ACHN (cell line): ENCODE measurements around the gene CPEB4.

Experiments used
- DNase-seq: peaks from one replicate; pipeline ENCODE4 v3.0.0-alpha.2; 2015
- in situ Hi-C: cut with HindIII; loops from 2 replicates; pipeline ENCODE4 v1.10.0; 2017; ENCODE audit warnings: low sequenced_read_pairs, low pct_ligation_motif_present, low pct_unique_long_range_greater_than_20kb

Gene CPEB4

DNA sequence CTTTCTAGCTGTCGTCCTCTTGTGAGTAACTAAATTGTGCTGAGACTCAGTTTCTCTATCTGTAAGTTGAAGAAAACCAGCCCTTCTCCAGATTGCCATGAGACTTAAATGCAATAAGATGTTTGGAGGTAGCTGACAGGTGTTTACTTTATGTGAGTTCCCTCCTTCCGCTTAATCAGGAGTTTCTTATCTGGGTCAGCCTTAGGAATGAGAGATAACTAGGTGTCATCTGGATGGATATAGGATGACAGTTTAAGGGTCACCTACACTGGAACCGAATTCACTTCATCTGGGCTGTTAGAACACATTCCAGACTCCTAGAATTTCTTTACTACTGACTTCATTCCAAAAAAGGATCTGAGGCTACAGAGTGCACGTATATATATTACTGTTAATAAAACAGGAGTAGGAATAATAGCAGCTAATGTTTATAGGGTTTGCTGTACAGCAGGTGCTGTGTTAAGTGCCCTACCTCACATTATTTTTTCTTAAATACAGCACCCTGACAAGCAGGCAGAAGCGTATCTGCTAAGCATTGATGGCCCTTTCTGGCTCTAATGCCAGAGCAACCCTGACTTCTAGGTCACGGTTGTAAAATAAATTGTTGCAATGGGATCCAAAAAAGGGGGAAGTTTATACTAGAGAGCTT is 30.0 kb upstream of the CPEB4 start:
- in situ Hi-C loops = no loop called here
- DNase-seq = no peak

DNA sequence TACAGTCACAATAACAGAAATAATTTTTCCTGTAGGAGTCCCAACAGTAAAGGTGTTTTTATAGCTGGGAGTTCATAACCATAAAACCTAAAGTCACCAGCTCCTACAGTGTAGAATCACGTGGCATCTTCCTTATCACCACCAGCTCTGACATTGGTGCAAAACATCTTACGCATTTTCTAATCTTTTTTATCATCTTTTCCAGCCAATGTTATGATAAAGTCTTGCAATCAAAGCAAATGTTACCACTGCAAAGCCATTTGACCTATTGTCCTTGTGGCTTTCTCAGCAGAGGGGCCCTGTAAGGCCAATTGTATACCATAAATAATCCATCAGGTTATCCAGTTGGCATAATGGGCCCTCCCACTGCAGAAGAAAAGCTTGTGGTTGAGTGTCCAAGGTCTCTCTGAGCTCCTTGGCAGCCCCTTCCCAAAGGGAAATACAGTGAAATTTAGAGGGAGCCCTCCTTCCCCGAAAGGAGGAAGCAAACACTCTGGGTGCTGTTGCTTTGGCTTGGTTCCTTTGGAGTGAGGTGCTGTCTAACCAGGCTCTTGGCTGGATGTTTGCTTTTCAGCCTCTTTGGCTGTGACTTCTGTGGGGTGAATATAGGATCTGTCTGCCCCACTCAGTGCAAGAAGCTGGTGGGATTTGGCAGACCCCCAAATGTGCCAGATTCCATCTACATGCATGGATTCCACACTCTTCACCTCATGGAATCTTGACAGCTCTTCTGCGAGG is 29.3 kb upstream of the CPEB4 start:
- in situ Hi-C loops = no loop called here
- no peak for DNase-seq

DNA sequence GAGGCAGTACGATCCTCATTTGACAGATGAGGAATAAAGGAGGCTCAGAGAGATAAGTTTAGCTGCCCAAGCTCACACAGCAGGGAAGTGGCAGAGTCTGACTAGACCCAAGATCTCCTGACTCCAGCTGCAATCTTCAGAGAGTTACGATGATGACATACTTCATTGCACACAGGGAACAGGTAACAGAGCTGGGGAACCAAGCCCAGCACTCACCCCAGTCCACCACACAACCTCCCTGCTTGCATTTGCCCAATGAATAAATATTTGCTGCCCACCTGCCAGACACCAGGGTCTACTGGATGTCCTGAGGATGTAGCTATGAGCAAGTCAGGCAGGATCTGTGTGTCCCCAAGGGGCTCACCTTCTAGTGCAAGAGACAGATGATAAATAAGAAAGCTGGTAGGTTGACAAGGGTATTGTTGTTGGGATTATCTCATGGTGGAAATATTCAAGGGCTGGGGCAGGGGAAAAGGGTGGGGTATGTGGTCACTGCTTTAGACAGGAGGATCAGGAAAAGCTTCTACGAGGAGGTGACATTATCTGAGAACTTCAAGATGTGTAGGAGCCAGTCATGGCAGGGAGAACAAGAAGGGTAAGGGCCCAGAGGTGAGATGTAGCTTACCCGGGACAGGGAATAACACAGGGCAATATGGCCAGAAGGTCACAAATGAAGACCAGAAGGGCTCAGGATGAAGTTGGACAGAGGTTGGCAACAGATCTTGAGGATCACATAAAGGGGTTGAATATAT is 28.6 kb upstream of the CPEB4 start:
- in situ Hi-C loops = no loop called here
- no peak for DNase-seq

DNA sequence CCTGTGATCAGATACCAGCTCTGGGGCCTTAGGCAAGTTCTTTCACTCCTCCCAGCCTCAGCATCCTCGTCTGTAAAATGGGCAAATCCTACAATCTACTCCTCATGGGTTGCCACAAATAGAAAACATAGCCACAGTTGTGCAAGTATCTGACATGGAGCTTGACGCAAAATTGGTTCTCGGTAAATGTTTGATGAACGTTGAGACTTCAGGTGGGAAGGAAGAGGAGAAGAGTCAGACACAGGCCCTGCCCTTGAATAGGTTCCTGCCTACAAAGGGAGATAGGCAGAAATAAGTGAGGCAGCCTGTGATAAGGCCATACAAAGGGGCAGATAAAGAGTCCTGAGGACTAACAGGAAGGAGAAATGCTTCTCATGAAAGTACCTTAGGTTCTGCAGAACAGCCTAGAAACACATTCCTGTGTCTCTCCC is 26.1 kb upstream of the CPEB4 start:
- in situ Hi-C loops = no loop called here
- DNase-seq = no peak

DNA sequence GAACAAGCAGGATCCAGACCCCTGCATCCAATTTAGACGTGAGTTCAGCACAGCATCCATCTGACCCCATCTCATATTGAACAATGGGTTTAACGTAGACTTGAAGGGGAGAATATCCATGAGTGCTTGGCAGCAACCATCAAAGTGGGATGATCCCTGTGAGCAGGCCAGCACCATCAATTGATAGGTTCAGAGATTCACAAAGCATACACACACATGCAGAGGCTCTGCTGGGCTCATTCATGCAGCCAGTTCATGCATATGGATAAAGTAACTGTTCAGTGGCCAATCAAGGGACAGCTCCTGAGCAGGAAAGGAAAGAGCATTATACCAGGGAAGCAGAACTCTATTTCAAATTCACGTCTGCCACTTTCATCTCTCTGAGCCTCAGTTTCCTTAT is 24.8 kb upstream of the CPEB4 start:
- DNase-seq = no peak
- in situ Hi-C loops = no loop called here

DNA sequence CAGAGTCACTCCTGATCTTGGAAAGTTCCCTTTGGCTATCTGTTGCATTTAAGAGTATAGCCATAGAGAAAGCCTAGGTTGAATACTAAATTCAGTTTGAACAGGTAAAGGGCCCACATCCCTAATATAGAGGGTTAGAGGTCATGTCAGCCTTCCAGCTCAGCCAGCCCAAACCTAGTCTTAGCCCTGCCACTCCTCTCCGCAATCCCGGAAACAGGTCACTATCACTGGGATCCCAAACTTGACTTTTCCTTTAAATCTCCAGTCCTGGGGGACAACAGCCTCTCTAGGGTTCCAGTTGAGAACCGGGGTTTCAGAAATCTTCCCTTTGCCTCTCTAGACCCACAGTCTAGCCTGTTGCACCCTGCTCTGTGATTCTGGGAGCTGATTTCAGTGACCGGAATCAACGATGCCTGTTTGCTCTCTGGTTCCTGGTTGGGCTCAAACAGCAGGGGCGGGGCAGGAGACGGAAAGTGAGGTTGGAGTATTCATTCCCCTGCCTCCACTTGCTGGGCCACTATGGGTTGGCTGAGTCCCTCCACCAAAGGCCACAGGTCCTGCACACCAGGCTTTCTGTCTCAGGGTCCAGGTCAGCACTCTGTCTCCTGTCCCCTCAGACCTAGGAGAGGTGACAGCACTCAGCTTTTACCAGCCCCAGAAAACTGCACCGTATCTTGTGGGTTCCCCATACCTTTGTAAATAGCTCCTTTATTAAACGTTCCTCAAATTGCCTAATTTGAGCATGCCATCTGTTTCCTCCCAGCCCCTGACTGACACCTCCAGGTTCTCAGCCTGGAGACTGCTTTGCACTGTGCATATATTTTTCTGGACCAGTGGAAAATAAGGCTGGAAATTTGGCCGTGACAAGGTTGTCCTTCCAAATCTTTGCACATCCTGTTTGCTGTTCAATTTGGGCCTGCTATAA is 23.8 kb upstream of the CPEB4 start:
- in situ Hi-C loops = no loop called here
- no peak for DNase-seq

DNA sequence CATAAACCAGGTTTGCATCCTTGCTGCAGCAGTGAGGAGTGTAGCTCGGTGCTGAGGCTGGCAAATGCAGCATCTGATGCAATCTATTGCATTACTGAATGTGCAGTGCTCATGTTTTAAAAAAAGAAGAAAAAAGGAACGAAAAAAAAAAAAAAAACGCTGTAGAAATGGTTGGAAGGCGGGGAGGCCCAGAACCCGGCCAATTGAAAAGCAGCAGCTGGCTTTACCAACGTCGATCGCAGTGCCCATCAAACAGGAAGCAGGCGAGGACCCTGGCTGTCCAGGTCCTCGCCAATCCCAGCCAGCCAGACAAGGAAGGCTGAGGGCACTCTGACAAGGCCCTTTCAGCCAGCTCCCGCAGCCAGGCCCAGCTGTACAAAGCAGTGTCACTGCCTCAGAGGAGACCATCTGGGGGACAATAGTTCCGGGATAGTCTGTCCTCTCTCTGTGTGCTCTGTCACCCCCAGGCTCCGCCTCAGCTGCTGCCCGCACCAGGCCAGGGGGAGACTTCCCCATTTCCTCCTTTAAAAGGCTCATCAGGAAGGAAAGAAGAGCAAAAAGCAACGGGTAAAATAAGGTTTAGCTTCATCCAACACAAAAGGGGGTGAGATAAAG is 21.8 kb upstream of the CPEB4 start:
- no peak for DNase-seq

DNA sequence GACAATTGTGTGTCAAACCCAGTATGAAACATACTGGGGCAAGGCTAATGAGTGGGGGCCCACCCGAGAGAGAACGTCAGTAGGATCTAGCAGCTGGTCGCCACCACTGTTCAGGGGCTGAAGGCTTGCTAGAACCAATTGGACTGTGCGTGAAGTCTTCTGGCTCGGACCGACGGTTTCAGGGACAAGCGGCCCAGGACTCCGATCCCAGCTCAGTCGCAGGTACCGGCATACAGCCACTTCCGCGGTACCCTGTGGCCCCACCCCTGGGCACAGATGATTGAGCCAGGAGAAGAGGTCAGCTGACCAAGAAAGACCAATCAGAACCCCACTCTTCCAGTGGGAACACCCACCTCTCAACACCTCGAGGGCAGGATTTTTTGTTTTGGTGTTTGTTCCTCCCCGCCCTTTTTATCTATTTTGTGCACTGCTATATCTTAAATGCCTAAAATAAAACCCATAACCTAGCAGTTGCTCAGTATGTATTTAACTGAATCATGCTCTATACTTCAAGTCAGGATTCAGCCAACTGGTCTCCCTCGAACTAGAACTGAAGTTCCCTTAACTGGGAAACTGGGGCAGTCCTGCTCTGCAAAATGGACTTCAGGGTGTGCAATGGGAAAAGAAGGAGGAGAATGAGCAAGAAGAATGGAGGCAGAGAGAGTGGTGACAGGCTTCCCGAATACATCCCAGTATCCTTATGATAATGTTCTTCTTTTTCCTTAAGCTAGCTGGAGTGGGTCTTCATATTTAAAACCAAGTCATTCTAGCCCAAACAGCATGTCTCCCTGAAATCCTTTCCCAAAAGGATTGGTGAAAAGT is 21.1 kb upstream of the CPEB4 start:
- no peak for DNase-seq

More for the DNA sequence above, 21.8 kb upstream of the CPEB4 start:
- in situ Hi-C loops = no loop called here

DNA sequence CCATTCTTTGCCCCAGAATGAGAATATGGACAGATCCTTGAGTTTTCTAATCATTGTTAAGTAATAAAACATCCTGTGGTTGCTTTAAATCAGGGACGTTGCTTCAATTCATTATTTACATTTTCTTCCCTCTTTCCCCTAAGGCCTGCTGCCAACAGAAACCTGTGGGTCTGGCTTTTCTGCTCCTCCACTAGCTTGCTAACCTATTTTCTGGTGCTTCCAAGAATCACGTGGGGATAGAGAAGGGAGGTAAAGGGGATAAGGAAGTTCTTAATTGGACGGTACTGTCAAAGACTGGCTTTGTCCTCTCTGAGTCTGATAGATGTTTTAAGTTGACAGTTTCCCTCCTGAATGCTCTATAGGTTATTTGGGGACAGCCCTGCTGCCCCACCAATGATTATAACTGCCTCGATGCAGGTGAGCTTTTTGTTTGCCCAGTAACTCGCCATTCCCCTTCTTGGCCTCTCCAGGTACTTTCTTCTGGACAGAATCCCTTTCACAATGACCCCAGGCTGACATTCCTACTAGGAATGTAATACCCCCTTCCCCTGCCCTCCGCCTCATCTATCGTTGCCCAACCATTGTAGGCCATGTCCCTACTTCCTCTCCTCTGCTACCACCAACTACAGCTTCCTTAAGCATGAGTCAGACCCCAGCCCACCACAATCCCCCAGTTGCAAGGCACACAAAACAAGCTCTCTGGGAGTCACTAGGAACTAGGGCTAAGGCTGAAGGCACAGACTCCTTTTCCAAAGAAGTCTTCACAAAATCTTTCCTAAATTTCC is 19.9 kb upstream of the CPEB4 start:
- in situ Hi-C loops = no loop called here
- no peak for DNase-seq

More for the DNA sequence above, 21.1 kb upstream of the CPEB4 start:
- in situ Hi-C loops = no loop called here

DNA sequence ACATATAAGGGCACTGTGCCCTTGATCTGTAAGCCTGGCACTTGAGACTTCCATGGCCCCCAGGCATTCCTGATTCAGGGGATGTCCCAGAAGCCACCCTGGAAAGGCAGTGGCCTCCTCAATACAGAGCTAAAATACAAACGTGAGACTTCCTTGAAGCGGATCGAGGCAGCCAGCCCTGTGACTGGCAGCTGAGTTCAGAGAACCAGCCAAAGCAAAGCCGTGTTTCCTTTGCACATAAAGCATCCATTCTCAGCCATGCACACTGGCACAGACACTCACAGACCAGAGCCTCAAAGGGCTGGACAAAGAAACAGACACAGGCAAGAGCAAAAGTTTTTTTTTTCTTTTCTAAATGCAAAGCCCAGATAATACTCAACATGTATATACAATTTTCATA is 18.8 kb upstream of the CPEB4 start:
- DNase-seq = no peak
- in situ Hi-C loops = no loop called here

DNA sequence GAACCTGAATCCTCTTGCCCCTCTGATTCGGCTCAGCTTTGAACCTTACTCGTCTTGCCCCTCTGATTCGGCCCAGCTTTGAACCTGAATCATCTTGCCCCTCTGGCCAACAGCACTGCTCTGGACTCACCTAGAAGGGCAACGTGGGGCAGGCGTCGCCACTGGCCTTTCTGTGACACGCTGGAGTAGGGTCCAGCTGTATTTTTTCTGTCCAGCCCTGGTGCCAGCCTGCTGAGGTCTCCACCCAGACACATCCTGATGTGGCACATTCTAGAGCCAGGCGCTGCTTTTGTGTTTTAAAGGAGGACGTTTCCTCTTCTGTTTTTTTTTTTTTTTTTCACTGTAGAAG is 15.2 kb upstream of the CPEB4 start:
- in situ Hi-C loops = no loop called here
- no peak for DNase-seq

DNA sequence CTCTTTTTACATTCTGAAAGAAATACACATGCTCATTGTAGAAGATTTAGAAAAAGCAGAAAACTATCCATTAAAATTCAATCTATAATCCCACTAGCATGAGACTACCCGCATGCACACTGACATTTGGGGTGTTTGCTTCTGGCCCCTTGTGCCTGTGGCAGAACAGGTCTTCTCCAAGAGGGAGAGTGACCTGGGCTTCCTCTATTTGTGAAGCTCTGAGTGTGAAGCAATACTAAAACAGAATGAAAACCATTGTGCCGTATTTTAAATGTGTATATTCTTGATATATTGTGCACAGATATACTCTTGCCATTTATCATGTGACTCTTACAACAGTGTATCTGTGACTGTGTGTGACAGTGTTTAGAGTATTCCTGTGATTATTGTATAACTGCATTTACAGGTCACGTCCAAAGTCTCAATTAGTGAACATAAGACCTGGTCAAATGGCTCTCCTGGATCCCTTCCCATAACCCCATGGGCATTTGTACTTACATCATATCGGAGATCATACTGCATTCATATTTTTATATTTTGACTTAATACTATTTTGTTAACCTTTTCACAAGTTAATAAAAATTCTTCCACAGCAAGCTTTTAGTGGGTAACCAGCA is 14.7 kb upstream of the CPEB4 start:
- DNase-seq = no peak
- in situ Hi-C loops = no loop called here

DNA sequence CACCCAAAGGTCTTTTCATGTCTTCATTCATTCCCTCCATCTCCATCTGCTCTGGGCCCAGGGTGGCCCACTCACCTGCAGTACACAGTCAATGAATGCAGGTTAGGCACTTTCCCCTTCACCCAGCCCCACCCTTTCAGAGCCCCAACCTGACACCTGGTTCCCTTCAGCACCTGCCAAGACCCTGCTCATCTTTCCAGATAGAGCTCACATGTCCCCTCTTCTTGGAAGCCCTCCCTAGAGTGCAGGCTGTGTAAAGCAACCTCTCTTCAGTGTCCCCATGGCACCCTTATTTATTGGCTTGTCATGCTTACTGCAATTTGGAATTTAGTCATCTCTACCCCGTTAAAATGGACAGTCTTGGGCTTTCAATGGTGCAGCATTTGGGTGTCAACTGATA is 13.0 kb upstream of the CPEB4 start:
- no peak for DNase-seq
- in situ Hi-C loops = no loop called here

DNA sequence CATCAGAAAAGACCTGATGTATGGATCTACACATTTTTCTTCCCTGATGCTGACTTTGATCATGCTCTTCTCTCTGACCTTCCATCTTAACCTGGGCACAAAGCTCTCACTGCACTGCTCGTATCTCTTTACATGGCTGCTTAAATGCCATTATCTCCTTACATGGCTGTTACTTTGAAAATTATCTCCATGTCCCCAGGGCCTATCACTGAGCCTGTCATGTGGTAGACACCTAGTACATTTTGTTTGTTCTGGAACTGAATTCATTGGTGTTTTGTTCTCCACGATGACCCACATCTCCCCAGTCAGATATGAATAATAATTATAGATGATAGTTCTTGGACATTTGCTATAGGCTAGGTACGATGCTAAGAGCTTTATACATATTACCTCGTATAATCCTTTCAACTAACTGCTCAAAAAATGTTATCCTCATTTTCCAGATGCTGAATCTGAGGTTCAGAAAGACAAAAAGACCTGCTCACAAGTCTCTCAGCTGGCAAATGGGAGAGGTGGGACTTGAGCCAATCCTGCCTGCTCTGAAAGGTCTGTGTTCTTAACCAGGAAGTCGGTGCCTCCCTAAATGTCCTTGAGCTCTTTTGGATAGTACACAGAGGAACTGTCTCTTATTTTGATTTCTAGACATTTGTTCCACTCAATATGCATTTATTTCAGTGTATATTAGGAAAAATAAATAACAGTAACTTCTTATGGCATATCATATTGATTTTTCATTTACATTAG is 9.8 kb upstream of the CPEB4 start:
- in situ Hi-C loops = no loop called here
- DNase-seq = no peak

DNA sequence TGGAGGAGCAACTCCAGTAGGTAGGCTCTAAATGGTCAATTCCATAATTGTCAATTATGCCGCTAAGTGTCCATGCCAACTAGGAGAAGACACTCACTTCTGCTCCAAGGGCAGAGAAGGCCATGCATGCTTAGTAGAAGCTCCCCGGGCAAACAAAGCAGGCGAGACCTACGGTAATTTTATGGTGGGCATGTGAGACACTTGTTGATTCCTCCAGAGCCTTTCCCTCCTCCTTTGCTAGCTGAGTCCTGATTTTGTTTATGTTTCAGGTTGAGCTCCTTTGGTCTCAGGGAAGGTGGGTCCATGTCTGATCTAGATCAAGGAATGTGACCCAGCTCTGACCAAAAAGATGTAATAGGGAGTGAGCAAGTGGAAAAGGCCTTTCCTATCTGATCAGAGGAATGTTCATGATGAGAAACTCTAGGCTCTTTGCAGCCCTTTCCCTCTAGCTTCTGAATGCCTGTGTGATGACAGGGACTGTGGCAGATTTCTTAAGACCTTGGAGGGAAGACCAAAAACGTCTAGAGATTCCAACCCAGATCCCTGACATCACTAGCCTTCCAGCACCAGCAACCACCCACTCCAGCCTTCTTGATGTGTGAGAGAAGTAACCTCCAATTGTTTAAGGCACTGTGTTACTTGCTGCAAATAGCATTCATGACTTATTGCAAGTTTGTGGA is 7.7 kb upstream of the CPEB4 start:
- in situ Hi-C loops = no loop called here

More for the DNA sequence above, 7.7 kb upstream of the CPEB4 start:
- no peak for DNase-seq
